GM12874 (cell line): ENCODE results near the gene MACROD2.

ENCODE experiments used
- CTCF ChIP-seq: IDR thresholded peaks from 2 replicates; pipeline ENCODE4 v1.5.1; 2011; ENCODE audit warnings: low read depth, mild to moderate bottlenecking, control low read depth, low read length, moderate library complexity; ENCODE audit not compliant: insufficient read depth

The MACROD2 gene

GRCh38 chr20:14341801-14342200, 346.5 kb downstream of the MACROD2 start:
- TF ChIP-seq CTCF = no peak

GRCh38 chr20:14342918-14343317, 347.6 kb downstream of the MACROD2 start:
- TF ChIP-seq CTCF = no peak

- no peak for TF ChIP-seq CTCF
Measured at GRCh38 chr20:14343491-14344065, 348.3 kb downstream of the MACROD2 start.

- TF ChIP-seq CTCF = no peak
Measured at GRCh38 chr20:14344746-14345145, 349.4 kb downstream of the MACROD2 start.

- no peak for TF ChIP-seq CTCF
Measured at GRCh38 chr20:14355791-14356190, 360.5 kb downstream of the MACROD2 start.

- TF ChIP-seq CTCF = no peak
Measured at GRCh38 chr20:14360416-14360815, 365.1 kb downstream of the MACROD2 start.

GRCh38 chr20:14361509-14362345, 366.4 kb downstream of the MACROD2 start:
- TF ChIP-seq CTCF = no peak
